ENCODE results near the gene ST6GALNAC2.
"Not testable (repeated sequence)": the region's sequence is repeated elsewhere in the genome, so short reads cannot be mapped to it uniquely, and the experiment has no call there.

ST6GALNAC2 gene

DNA sequence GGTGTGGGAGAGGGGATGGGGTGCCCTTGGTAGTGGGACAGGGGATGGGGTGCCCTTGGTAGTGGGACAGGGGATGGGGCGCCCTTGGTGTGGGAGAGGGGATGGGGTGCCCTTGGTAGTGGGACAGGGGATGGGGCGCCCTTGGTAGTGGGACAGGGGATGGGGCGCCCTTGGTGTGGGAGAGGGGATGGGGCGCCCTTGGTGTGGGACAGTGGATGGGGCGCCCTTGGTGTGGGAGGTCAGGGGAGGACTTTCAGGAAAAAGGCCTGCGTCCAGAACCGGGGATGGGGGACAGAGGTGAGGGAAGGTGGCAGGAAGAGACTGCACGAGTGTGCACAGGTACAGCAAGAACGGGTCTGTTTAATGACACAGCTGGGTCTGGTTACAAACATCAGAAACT is 58.6 kb downstream of the ST6GALNAC2 start:
- not testable (repeated sequence) for DNase-seq (ENCODE audit: low read depth)

DNA sequence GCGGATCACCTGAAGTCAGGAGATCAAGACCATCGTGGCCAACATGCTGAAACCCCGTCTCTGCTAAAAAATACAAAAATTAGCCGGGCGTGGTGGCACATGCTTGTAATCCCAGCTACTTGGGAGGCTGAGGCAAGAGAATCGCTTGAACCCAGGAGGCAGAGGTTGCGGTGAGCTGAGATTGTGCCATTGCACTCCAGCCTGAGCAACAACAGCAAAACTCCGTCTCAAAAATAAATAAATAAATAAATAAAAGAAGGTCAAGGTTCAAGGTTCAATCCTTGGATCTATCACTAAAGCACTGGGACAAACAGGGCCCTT is 60.2 kb downstream of the ST6GALNAC2 start:
- DNase-seq (ENCODE audit: low read depth): not testable (repeated sequence)

DNA sequence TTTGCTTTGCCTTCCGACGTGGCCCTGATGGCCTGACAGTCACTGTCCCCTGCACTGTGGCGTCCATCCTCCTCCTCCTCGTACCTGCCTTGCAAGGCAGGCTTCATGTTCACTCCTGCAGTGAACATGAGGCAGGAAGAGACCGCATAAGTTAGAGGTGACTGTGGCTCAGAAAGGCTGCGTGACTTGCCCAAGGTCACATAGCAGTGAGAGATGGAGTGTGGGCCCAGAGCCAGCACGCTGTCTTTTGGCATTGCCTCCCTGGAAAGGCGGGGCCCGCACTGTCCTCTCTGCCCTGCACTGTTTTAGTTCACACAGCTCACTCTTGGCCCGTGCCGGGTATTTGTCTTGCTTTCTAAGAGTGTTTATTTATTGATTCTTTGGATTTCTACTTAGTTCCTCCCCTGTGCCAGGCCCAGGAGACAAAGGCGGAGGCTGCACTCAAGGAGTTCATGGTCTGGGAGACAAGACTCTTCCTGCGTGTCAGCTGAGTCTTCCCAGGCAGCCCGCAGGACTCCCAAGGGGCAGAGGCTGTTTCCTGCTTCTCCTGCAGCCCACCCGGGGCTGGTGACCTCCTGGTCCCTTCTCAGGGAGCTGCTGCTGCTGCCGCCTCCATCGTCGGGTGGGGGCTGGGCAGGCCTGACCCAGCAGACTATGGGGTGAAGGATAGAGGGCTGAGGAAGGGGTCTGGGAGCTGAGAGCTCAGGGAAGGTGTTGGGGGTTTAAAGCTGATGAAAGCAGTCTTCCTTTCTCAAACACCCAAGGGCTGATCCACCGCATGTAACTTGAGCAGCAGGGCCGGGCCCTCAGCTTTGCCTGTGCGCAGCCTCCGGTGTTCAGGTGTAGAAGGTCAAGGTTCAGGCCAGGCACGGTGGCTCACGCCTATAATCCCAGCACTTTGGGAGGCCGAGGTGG is 60.8 kb downstream of the ST6GALNAC2 start:
- DNase-seq (ENCODE audit: low read depth): no peak

DNA sequence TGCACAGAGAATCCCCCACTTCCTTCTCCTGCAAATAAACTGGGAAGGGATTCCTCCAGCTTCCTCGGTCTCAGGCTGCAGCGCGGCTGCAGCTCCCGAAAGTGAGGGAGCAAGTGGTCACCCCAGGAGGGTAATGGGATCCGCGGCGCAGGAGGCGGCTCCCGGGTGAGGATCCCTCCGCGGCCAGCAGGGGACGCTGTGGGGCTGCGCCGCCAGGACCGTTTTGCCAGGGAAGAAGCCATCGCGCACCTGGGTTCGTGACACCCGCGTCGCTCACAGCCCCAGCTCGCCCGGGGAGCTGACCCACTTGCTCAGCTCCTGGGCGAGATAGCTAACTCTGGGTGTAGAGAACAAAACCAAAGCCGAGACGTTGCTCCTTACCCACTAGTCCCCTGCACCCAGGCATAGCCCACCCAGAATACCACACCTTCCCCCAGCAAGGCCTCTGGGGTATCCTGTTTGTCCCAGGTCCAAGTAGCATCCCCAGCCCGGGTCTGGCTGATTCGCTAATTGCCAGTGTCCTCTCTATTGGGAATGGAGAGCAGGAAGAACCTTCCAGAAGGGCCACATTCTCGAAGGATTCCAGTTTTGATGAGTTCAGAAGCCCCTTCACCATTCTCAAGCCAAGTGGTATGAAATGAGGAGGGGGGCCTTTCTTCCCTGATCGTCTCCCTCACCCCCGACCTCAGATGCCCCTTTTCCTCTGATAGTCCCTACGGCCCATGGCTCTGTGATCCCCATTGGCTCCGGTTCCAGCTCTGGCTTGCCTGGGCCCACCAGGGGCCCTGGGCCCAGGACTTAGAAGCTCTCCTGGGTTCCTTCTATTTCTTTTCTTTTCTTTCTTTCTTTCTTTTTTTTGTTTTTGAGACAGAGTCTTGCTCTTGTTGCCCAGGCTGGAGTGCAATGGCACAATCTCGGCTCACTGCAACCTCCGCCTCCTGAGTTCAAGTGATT is 62.3 kb downstream of the ST6GALNAC2 start:
- peak; percentile 64 for DNase-seq (ENCODE audit: low read depth)

DNA sequence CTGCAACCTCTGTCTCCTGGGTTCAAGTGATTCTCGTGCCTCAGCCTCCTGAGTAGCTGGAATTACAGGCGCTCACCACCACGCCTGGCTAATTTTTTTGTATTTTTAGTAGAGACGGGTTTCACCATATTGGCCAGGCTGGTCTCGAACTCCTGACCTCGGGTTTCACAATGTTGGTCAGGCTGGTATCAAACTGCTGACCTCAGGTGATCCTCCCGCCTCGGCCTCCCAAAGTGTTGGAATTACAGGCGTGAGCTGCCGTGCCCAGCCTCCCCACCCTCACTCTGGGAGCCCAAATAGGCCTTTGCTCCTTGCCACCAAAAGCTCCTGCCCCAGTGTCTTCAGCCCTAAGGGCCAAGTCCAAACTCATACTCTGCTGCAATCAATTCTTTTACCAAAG is 64.0 kb downstream of the ST6GALNAC2 start:
- not testable (repeated sequence) for DNase-seq (ENCODE audit: low read depth)

DNA sequence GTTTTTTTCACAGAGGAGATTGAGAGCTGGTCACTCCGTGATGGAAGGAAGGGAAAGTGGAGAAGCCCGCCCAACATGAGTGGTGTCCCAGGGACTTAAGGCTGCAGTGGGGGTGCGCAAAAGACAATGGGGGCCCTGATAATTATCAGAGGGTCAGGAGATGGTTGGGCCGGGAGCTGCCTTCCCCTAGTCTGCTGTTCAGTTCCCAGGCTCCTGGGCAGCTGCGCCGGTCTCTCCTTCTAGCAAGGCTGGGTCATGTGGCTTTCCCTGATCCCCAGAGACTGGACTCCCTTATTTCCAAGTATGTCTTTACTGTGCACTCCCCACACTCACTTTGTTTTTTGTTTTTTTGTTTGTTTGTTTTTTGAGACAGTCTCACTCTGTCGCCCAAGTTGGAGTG is 64.4 kb downstream of the ST6GALNAC2 start:
- DNase-seq (ENCODE audit: low read depth): no peak

DNA sequence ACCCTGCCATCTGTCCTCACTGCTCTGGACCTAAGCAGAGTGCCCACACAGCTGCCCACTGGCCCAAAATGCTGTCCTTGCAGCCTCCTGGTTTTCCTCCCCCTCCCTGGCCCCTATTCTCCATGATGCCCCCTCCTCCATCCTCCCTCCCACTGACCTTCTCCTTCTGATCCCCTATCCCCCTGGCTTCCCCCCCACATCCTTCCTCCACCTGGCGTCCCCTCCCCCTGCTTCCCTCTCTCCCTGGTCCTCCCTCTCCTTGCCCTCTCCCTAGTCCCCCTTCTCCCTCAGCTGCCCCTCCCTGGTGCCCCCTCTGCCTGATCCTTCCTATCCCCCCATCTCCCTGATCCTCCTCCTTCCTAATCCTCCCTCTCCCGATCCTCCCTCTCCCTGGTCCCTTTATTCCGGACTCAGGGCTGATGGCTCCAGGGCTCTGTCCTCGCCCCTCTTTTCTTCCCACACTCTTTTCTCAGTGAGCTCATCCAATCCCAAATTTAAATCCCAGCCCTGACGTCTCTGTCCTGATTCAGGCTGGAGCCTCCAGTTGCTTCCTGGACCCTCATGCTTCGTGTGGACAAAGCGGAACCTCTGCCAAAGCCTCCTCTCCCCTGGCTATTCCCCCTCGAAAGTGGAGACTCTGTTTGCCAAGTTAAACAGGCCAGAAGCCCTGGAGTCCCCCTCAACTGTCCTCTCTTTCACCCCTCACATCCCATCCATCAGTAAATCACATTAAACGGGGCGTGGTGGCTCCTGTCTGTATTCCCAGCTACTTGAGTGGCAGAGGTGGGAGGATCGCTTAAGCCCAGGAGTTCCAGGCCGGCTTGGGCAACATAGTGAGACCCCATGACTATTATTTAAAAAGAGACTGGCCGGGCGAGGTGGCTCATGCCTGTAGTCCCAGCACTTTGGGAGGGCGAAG is 66.4 kb downstream of the ST6GALNAC2 start:
- no peak for DNase-seq (ENCODE audit: low read depth)

DNA sequence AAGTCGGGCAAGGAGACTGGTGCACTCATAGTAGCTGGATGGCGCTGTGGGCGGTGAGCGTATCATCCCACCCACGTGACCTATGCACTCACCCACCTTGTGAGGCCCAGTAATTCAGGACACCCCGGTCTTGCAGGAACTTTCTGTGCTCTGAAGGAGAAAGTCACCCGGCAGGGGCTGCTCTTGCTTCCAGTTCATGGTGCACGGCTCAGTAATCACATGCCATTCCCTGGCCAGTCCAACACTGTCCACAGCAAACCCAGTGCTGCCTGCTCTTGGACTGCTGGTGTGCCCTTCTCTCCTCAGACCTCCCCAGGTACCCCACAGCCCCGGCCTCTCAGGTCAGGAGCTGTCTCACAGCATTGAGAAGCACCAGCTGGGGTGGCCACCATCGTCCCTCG is 68.0 kb downstream of the ST6GALNAC2 start:
- DNase-seq (ENCODE audit: low read depth): no peak

All from stimulated activated CD8-positive, alpha-beta memory T cell treated with anti-CD3 and anti-CD28 coated beads, Interleukin-15, amount 100 ng/mL, for 1 hour (primary cell).